PC-3 (cell line): Measurements from ENCODE around the gene KMT2C. TPM values are rescaled to one million over a fixed set of nuclear protein-coding genes. Genes with fewer than 3 reads are reported as not detected.

Experiments used
- total RNA-seq: library from RNA; depleted of rRNA; stranded (reverse); fragments of >200 nt; gene quantifications from 2 replicates; pipeline ENCODE4 v1.2.3, GENCODE V29; 2014; rRNA removed

The KMT2C gene
- total RNA-seq, 1 experiment from 2014 or later: 15.3 TPM

Other genes with a start within 250 kb of the KMT2C start
- gene XRCC2, start 240.1 kb upstream of the KMT2C start, total RNA-seq: 13.6 and 18.7 TPM in 2 replicates